ENCODE measurements around the gene JAKMIP2.

- TF ChIP-seq, protein P1, sequence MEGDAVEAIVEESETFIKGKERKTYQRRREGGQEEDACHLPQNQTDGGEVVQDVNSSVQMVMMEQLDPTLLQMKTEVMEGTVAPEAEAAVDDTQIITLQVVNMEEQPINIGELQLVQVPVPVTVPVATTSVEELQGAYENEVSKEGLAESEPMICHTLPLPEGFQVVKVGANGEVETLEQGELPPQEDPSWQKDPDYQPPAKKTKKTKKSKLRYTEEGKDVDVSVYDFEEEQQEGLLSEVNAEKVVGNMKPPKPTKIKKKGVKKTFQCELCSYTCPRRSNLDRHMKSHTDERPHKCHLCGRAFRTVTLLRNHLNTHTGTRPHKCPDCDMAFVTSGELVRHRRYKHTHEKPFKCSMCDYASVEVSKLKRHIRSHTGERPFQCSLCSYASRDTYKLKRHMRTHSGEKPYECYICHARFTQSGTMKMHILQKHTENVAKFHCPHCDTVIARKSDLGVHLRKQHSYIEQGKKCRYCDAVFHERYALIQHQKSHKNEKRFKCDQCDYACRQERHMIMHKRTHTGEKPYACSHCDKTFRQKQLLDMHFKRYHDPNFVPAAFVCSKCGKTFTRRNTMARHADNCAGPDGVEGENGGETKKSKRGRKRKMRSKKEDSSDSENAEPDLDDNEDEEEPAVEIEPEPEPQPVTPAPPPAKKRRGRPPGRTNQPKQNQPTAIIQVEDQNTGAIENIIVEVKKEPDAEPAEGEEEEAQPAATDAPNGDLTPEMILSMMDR (IDR thresholded peaks at IDR 0.05; ENCODE audit: low read depth, low read length, poor library complexity, severe bottlenecking), result no peak
- no peak for TF ChIP-seq EZH2phosphoT487 (IDR thresholded peaks at IDR 0.05; ENCODE audit: borderline replicate concordance, low read length)
These were observed 22.2 kb downstream of the JAKMIP2 start for GRCh38 chr5:147760086-147760875.

Data from DOHH2 (cell line).